ENCODE results near the gene SLC49A3. TPM values are rescaled to one million over a fixed set of nuclear protein-coding genes. Genes with fewer than 3 reads are reported as not detected.

The SLC49A3 gene
- polyA plus RNA-seq, 3 donors = 9.5 to 29.8 (median 11.1) TPM

- Mint-ChIP-seq H3K4me1 (peaks cover 27% of the 10 kb centered on the region), H3K4me3 (peak overlapping the region; percentile 56 to 75), H3K27me3 (ENCODE audit: low read depth in 3 of 3) (peaks cover 5 to 19% (median 10%) of the 10 kb centered on the region in 3 donors), H3K27ac (peak overlapping the region in 2 of 7 donors; percentile 46 to 50), H3K36me3 (peaks cover 12 to 23% of the 10 kb centered on the region in 2 donors), H3K9me3 (peaks cover 0 to 2% (median 0%) of the 10 kb centered on the region in 7 donors)
- Histone ChIP-seq H3K27ac (ENCODE audit: low read depth in 1 of 2, low read length in 2 of 2) (no peak overlapping the region), H3K4me1 (ENCODE audit: control insufficient read depth in 1 of 2, insufficient read depth in 2 of 2, low read length in 2 of 2) (peaks cover 21 to 29% of the 10 kb centered on the region in 2 donors), H2AFZ (ENCODE audit: insufficient read depth, low read depth, low read length, poor library complexity, severe bottlenecking) (peak overlapping the region; percentile 50), H3K27me3 (ENCODE audit: control insufficient read depth in 2 of 2, insufficient read depth in 2 of 2, low read length in 2 of 2) (no peaks in the 10 kb centered on the region), H3K4me2 (replicated peaks; ENCODE audit: extremely low read depth, low read length, poor library complexity, severe bottlenecking) (peak overlapping the region; percentile 76), H3K79me2 (ENCODE audit: insufficient read depth, low read length) (no peaks in the 10 kb centered on the region), H3K9me3 (replicated peaks in 1 of 2; ENCODE audit: control insufficient read depth in 1 of 2, insufficient read depth in 1 of 2, low read length in 2 of 2) (no peaks in the 10 kb centered on the region), H3K36me3 (replicated peaks in 1 of 2; ENCODE audit: control insufficient read depth in 1 of 2, insufficient read depth in 2 of 2, low read length in 2 of 2) (peaks cover 4 to 14% of the 10 kb centered on the region in 2 donors), H4K20me1 (ENCODE audit: insufficient read depth, low read length) (peaks cover 35% of the 10 kb centered on the region), H3K9ac (ENCODE audit: insufficient read depth, low read length, poor library complexity, severe bottlenecking) (peak overlapping the region; percentile 8), H3K4me3 (replicated peaks in 1 of 3; ENCODE audit: low read depth in 2 of 3, low read length in 3 of 3) (peak overlapping the region; percentile 5 to 63 (median 26))
- 3% methylated on average over 30 of the region's 62 CpGs for WGBS (ENCODE audit: insufficient coverage)
- DNase-seq = peak; percentile 39 to 50 (median 47)
- intact Hi-C loops (cut with micrococcal nuclease) = loop anchor here in 1 of 2 donors (5.0 to 10.0 kb wide), 2 partner anchors 101 to 346 kb away; partner anchors contain the start of gene ZNF141
- TF ChIP-seq, protein P1, sequence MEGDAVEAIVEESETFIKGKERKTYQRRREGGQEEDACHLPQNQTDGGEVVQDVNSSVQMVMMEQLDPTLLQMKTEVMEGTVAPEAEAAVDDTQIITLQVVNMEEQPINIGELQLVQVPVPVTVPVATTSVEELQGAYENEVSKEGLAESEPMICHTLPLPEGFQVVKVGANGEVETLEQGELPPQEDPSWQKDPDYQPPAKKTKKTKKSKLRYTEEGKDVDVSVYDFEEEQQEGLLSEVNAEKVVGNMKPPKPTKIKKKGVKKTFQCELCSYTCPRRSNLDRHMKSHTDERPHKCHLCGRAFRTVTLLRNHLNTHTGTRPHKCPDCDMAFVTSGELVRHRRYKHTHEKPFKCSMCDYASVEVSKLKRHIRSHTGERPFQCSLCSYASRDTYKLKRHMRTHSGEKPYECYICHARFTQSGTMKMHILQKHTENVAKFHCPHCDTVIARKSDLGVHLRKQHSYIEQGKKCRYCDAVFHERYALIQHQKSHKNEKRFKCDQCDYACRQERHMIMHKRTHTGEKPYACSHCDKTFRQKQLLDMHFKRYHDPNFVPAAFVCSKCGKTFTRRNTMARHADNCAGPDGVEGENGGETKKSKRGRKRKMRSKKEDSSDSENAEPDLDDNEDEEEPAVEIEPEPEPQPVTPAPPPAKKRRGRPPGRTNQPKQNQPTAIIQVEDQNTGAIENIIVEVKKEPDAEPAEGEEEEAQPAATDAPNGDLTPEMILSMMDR (IDR thresholded peaks at IDR 0.05) = no peak
These were observed 7.9 kb downstream of the SLC49A3 start for GRCh38 chr4:680928-681645.

DNA sequence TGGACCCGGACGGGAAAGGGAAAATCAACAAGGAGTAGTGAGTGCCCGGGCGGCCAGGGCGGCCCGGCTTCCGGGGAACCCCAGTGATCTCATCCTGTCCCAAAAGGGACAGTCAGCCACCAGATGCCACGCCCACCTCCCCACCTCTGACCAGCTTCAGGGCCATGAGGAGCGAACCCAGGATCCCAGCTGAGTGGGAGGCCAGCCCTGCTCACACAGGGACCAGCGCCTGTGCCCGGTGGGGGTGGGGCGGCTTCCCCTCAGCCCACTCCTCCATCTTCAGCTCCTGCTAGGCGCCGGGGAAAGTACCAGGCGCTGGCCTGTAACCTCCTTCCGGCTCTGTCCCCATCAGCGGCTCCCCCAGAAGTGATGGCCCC is 8.4 kb downstream of the SLC49A3 start:
- Histone ChIP-seq H3K9ac (ENCODE audit: insufficient read depth, low read length, poor library complexity, severe bottlenecking) (peak overlapping the region; percentile 8), H2AFZ (ENCODE audit: insufficient read depth, low read depth, low read length, poor library complexity, severe bottlenecking) (peak overlapping the region; percentile 50), H3K4me2 (replicated peaks; ENCODE audit: extremely low read depth, low read length, poor library complexity, severe bottlenecking) (peak overlapping the region; percentile 76), H3K79me2 (ENCODE audit: insufficient read depth, low read length) (no peaks in the 10 kb centered on the region), H3K4me3 (replicated peaks in 1 of 3; ENCODE audit: low read depth in 2 of 3, low read length in 3 of 3) (peak overlapping the region in 1 of 3 experiments; percentile 63), H3K27me3 (ENCODE audit: control insufficient read depth in 2 of 2, insufficient read depth in 2 of 2, low read length in 2 of 2) (no peaks in the 10 kb centered on the region), H3K4me1 (ENCODE audit: control insufficient read depth in 1 of 2, insufficient read depth in 2 of 2, low read length in 2 of 2) (peaks cover 22 to 31% of the 10 kb centered on the region in 2 donors), H3K9me3 (replicated peaks in 1 of 2; ENCODE audit: control insufficient read depth in 1 of 2, insufficient read depth in 1 of 2, low read length in 2 of 2) (no peaks in the 10 kb centered on the region), H4K20me1 (ENCODE audit: insufficient read depth, low read length) (peaks cover 31% of the 10 kb centered on the region), H3K27ac (ENCODE audit: low read depth in 1 of 2, low read length in 2 of 2) (no peak overlapping the region), H3K36me3 (replicated peaks in 1 of 2; ENCODE audit: control insufficient read depth in 1 of 2, insufficient read depth in 2 of 2, low read length in 2 of 2) (peaks cover 4 to 8% of the 10 kb centered on the region in 2 donors)
- Mint-ChIP-seq H3K9me3 (peaks cover 0 to 2% (median 0%) of the 10 kb centered on the region in 7 donors), H3K36me3 (peaks cover 7 to 17% of the 10 kb centered on the region in 2 donors), H3K27me3 (ENCODE audit: low read depth in 3 of 3) (peaks cover 5 to 19% (median 10%) of the 10 kb centered on the region in 3 donors), H3K27ac (peak overlapping the region in 2 of 7 donors; percentile 46 to 50), H3K4me3 (peak overlapping the region; percentile 56 to 75), H3K4me1 (peaks cover 25% of the 10 kb centered on the region)
- TF ChIP-seq, protein P1 (IDR thresholded peaks at IDR 0.05) = no peak
- WGBS (ENCODE audit: insufficient coverage) = 95% methylated on average over 4 of the region's 17 CpGs
- peak in 1 of 3 donors; percentile 56 for DNase-seq
- intact Hi-C loops (cut with micrococcal nuclease) = loop anchor here in 1 of 2 donors (5.0 to 10.0 kb wide), 2 partner anchors 102 to 346 kb away; partner anchors contain the start of gene ZNF141
